Measurements from ENCODE around the gene ZBTB20. TPM values are rescaled to one million over a fixed set of nuclear protein-coding genes. Genes with fewer than 3 reads are reported as not detected.
A peak's percentile ranks its signal among the peaks of the same experiment; 100 is the strongest.

ZBTB20 gene
- total and polyA plus RNA-seq, 3 experiments from 2014 or later = 6.3 to 25.6 (median 6.5) TPM

DNA sequence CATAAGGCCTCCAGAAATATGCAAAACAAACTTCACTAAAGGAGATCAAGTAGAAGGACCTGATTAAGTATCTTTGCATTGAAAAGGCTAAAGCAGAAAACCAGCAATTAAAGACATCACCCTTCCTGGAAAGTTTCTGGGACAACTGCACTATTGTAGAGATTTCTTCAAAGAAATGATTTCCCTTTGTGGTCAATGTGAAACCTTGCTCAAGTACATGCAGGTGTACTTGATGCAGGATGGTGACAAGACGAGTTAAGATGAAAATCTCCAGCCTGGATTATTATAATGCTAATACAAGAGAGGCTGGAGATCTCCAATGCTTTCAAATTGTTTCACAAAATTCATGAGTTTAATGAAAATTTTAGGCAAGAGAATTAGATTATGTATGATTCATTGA, 644.9 kb downstream of the ZBTB20 start:
- Mint-ChIP-seq H3K27me3 (peaks cover 0 to 4% of the 10 kb centered on the region in 2 donors), H3K36me3 (peaks cover 0 to 2% (median 1%) of the 10 kb centered on the region in 3 donors), H3K4me1 (peaks cover 26 to 37% (median 34%) of the 10 kb centered on the region in 3 donors), H3K9me3 (no peaks in the 10 kb centered on the region), H3K27ac (no peak overlapping the region), H3K4me3 (no peak overlapping the region)
- no peak overlapping the region for H3K4me3 ChIP-seq (ENCODE audit: low read length)
- H3K9me3 ChIP-seq (ENCODE audit: low read length) = no peaks in the 10 kb centered on the region
- peaks cover 8% of the 10 kb centered on the region for H3K4me1 ChIP-seq (ENCODE audit: insufficient read depth, low read length)
- H3K27ac ChIP-seq (ENCODE audit: low read depth, low read length) = no peak overlapping the region
- CTCF ChIA-PET = no interaction called here
- no peaks in the 10 kb centered on the region for H3K36me3 ChIP-seq (ENCODE audit: insufficient read depth, low read length)
- no peaks in the 10 kb centered on the region for H3K27me3 ChIP-seq (ENCODE audit: insufficient read depth, low read length, poor library complexity, severe bottlenecking)
- POLR2A ChIA-PET = no interaction called here
- no peak for DNase-seq

DNA sequence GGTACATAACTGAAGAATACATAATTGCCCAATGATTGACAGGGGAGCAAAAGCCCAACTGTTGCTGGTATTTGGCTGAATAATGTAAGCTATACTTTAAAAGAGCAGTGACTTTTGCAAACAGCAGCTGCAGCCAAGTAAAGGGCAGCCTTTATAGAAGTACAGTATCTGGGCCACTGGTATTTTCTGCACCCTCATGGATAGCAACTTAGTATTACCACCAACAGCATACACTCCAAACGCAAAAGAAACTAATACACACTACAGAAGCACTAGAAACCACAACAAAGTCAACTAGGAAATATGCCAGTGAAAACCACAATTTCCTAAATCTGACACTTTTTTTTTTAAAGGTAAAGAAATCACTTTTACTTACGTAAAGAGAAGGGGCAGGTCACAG, 647.1 kb downstream of the ZBTB20 start:
- H3K4me3 ChIP-seq (ENCODE audit: low read length) = no peak overlapping the region
- no peaks in the 10 kb centered on the region for H3K9me3 ChIP-seq (ENCODE audit: low read length)
- Mint-ChIP-seq H3K9me3 (no peaks in the 10 kb centered on the region), H3K36me3 (peaks cover 0 to 3% (median 1%) of the 10 kb centered on the region in 3 donors), H3K27ac (peak overlapping the region in 1 of 8 donors; percentile 17), H3K27me3 (peaks cover 0 to 4% of the 10 kb centered on the region in 2 donors), H3K4me3 (peak overlapping the region in 6 of 7 donors; percentile 4 to 63 (median 12)), H3K4me1 (peaks cover 26 to 37% (median 34%) of the 10 kb centered on the region in 3 donors)
- peaks cover 8% of the 10 kb centered on the region for H3K4me1 ChIP-seq (ENCODE audit: insufficient read depth, low read length)
- H3K36me3 ChIP-seq (ENCODE audit: insufficient read depth, low read length) = no peaks in the 10 kb centered on the region
- no peak overlapping the region for H3K27ac ChIP-seq (ENCODE audit: low read depth, low read length)
- no peaks in the 10 kb centered on the region for H3K27me3 ChIP-seq (ENCODE audit: insufficient read depth, low read length, poor library complexity, severe bottlenecking)
- POLR2A ChIA-PET = no interaction called here
- DNase-seq = peak in 2 of 5 donors; percentile 26 to 54
- CTCF ChIA-PET = no interaction called here

DNA sequence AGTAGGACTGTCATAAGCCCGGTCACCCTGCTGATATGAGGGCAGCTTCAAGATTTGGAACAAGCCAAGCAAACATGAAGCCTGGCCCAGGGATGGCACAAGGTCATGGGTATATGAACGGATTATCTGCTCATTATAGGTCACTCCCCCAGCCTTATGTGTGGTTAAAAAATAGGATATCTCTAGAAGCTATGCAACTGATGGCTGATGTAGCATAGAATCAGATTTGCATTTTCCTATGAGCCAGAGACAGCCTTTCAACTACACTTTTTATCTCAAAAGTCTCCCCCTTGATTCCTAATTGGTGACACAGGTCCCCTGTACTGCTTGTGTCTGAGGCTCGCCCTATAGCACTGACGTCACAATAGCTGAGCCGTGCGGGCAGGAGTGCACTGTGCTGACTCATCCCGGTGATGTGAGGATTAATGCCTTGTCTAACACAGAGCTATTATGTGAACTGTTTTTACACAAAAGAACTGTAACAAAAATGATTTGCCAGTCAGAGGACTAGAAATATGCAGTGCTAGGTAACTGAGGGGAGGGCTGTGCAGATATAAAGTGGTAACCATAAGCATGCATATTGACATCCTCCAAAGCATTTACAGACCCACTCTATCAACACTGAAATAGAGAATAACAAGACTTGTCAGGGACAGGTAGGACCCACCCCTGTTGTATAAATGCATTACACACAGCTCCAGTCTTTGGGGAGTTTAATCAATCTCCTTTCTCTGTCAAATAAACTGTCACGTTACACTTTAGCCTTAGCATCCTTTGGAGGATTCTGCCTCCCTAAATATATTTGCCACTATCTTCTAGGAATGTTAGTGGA, 648.3 kb downstream of the ZBTB20 start:
- no peaks in the 10 kb centered on the region for H3K9me3 Mint-ChIP-seq
- no peak overlapping the region for H3K27ac Mint-ChIP-seq
- peak overlapping the region in 1 of 7 donors; percentile 23 for H3K4me3 Mint-ChIP-seq
- peaks cover 26 to 34% (median 30%) of the 10 kb centered on the region in 3 donors for H3K4me1 Mint-ChIP-seq
- Histone ChIP-seq H3K9me3 (ENCODE audit: low read length) (no peaks in the 10 kb centered on the region), H3K36me3 (ENCODE audit: insufficient read depth, low read length) (no peaks in the 10 kb centered on the region), H3K27me3 (ENCODE audit: insufficient read depth, low read length, poor library complexity, severe bottlenecking) (no peaks in the 10 kb centered on the region), H3K27ac (ENCODE audit: low read depth, low read length) (no peak overlapping the region), H3K4me3 (ENCODE audit: low read length) (no peak overlapping the region), H3K4me1 (ENCODE audit: insufficient read depth, low read length) (peaks cover 8% of the 10 kb centered on the region)
- peaks cover 0 to 4% of the 10 kb centered on the region in 2 donors for H3K27me3 Mint-ChIP-seq
- H3K36me3 Mint-ChIP-seq = peaks cover 0 to 3% (median 1%) of the 10 kb centered on the region in 3 donors
- POLR2A ChIA-PET = no interaction called here
- no peak for DNase-seq
- CTCF ChIA-PET = no interaction called here

DNA sequence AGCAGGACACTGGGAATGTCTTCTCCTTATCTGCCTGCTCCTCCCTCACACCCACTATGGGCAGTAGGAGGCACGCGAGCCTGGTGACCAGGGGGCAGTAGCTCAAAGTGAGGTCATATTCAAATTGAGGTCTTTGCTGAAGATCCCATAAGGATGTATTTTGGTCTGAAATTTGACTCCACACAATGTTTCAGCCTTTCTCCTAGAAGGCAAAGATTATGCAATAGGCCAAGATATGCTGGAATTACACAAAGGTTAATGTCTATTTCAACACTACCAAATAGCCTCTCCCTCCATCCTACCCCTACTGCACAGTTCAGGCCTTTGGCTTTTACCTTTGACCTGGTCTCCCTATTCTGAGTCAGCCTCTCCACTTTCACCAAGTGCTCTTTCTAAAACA, 650.2 kb downstream of the ZBTB20 start:
- H3K36me3 ChIP-seq (ENCODE audit: insufficient read depth, low read length) = no peaks in the 10 kb centered on the region
- H3K36me3 Mint-ChIP-seq = peaks cover 1 to 3% (median 2%) of the 10 kb centered on the region in 3 donors
- ChIA-PET CTCF (interaction anchor here (1.4 kb wide), 1 partner anchor 10 kb away, joined by 3 read pairs; no protein-coding TSS in a partner anchor), POLR2A (no interaction called here)
- H3K4me1 ChIP-seq (ENCODE audit: insufficient read depth, low read length) = peaks cover 8% of the 10 kb centered on the region
- no peaks in the 10 kb centered on the region for H3K9me3 Mint-ChIP-seq
- no peak for DNase-seq
- H3K9me3 ChIP-seq (ENCODE audit: low read length) = no peaks in the 10 kb centered on the region
- no peaks in the 10 kb centered on the region for H3K27me3 ChIP-seq (ENCODE audit: insufficient read depth, low read length, poor library complexity, severe bottlenecking)
- no peak overlapping the region for H3K27ac Mint-ChIP-seq
- peaks cover 0 to under 1% of the 10 kb centered on the region in 2 donors for H3K27me3 Mint-ChIP-seq
- H3K27ac ChIP-seq (ENCODE audit: low read depth, low read length) = no peak overlapping the region
- H3K4me1 Mint-ChIP-seq = peaks cover 19 to 25% (median 24%) of the 10 kb centered on the region in 3 donors
- H3K4me3 ChIP-seq (ENCODE audit: low read length) = no peak overlapping the region
- no peak overlapping the region for H3K4me3 Mint-ChIP-seq

DNA sequence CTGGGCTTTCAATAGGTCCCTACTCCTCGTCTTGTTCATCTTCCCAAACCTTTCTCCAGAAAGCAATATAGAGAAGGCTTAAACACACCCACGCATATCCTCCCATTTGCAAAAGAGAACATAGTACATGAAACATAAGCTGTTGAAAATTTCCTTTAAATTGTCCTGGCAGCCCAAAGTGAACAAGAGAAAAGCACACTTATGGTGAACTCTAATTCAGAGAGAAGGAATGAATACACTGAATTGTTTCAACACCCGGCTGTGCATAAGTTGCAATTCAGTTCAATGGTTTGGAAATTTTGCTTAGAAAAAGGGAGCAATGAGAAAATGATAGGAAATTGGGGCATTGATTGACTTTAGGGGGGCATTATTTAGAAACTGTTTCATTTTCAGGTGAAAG, 650.6 kb downstream of the ZBTB20 start:
- H3K27me3 ChIP-seq (ENCODE audit: insufficient read depth, low read length, poor library complexity, severe bottlenecking) = no peaks in the 10 kb centered on the region
- peaks cover 8% of the 10 kb centered on the region for H3K4me1 ChIP-seq (ENCODE audit: insufficient read depth, low read length)
- H3K27ac ChIP-seq (ENCODE audit: low read depth, low read length) = no peak overlapping the region
- ChIA-PET CTCF (interaction anchor here (1.4 kb wide), 1 partner anchor 11 kb away, joined by 3 read pairs; no protein-coding TSS in a partner anchor), POLR2A (no interaction called here)
- no peaks in the 10 kb centered on the region for H3K9me3 ChIP-seq (ENCODE audit: low read length)
- Mint-ChIP-seq H3K9me3 (no peaks in the 10 kb centered on the region), H3K36me3 (peaks cover 1 to 3% (median 2%) of the 10 kb centered on the region in 3 donors), H3K27ac (no peak overlapping the region), H3K4me3 (no peak overlapping the region), H3K4me1 (peaks cover 18 to 24% (median 22%) of the 10 kb centered on the region in 3 donors), H3K27me3 (no peaks in the 10 kb centered on the region)
- H3K4me3 ChIP-seq (ENCODE audit: low read length) = no peak overlapping the region
- no peaks in the 10 kb centered on the region for H3K36me3 ChIP-seq (ENCODE audit: insufficient read depth, low read length)
- DNase-seq = no peak

DNA sequence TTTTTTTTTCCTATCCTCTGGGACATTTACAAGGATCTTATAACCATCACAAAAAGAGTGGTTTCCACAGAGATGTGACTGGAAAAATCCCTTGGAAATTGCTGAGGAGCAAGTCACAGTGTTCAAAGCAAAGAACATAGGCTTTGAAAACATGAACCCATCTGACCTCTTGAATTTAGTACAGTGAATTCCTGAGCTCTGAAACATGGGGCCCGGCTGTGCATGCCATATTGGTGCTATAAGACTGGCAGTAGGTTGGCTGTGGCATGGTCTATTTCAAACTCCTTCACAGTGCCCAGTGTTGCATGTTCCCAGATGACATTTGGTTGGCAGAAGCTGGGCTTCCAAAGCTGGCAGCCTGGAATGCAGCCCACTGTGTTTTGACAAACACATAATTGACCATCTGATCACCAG, 651.1 kb downstream of the ZBTB20 start:
- Mint-ChIP-seq H3K4me3 (no peak overlapping the region), H3K4me1 (peaks cover 18 to 23% (median 21%) of the 10 kb centered on the region in 3 donors), H3K27me3 (no peaks in the 10 kb centered on the region), H3K36me3 (peaks cover 1 to 3% (median 2%) of the 10 kb centered on the region in 3 donors), H3K27ac (no peak overlapping the region), H3K9me3 (no peaks in the 10 kb centered on the region)
- no peak overlapping the region for H3K4me3 ChIP-seq (ENCODE audit: low read length)
- DNase-seq = no peak
- no peak overlapping the region for H3K27ac ChIP-seq (ENCODE audit: low read depth, low read length)
- ChIA-PET POLR2A (no interaction called here), CTCF (no interaction called here)
- H3K9me3 ChIP-seq (ENCODE audit: low read length) = no peaks in the 10 kb centered on the region
- no peaks in the 10 kb centered on the region for H3K36me3 ChIP-seq (ENCODE audit: insufficient read depth, low read length)
- no peaks in the 10 kb centered on the region for H3K27me3 ChIP-seq (ENCODE audit: insufficient read depth, low read length, poor library complexity, severe bottlenecking)
- H3K4me1 ChIP-seq (ENCODE audit: insufficient read depth, low read length) = peaks cover 8% of the 10 kb centered on the region

DNA sequence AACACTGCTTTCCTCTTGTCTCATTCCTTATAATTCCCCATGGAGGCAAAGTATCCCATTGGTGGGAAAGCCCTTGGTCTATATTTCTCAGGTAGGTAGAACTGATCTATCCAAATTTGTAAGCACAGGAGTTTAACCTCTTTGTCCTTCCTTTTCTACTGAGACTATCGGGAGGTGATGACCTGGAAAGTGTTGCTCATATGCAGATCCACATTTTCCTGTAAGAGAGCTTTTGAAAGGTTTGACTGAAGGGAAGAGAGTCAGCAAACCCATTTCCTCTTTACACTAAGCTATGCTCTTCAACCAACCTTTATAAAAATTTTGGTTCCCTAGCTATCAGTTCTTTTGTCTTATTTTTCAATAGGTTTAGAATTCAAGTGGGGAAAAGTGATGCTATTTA, 652.6 kb downstream of the ZBTB20 start:
- no peaks in the 10 kb centered on the region for H3K9me3 Mint-ChIP-seq
- CTCF ChIA-PET = no interaction called here
- no peak overlapping the region for H3K4me3 Mint-ChIP-seq
- H3K27me3 Mint-ChIP-seq = no peaks in the 10 kb centered on the region
- no peak overlapping the region for H3K4me3 ChIP-seq (ENCODE audit: low read length)
- no peak overlapping the region for H3K27ac ChIP-seq (ENCODE audit: low read depth, low read length)
- no peaks in the 10 kb centered on the region for H3K36me3 ChIP-seq (ENCODE audit: insufficient read depth, low read length)
- DNase-seq = no peak
- H3K27ac Mint-ChIP-seq = no peak overlapping the region
- POLR2A ChIA-PET = no interaction called here
- H3K4me1 ChIP-seq (ENCODE audit: insufficient read depth, low read length) = no peaks in the 10 kb centered on the region
- H3K27me3 ChIP-seq (ENCODE audit: insufficient read depth, low read length, poor library complexity, severe bottlenecking) = no peaks in the 10 kb centered on the region
- peaks cover 1 to 3% (median 2%) of the 10 kb centered on the region in 3 donors for H3K36me3 Mint-ChIP-seq
- H3K4me1 Mint-ChIP-seq = peaks cover 7 to 9% (median 9%) of the 10 kb centered on the region in 3 donors
- H3K9me3 ChIP-seq (ENCODE audit: low read length) = no peaks in the 10 kb centered on the region

DNA sequence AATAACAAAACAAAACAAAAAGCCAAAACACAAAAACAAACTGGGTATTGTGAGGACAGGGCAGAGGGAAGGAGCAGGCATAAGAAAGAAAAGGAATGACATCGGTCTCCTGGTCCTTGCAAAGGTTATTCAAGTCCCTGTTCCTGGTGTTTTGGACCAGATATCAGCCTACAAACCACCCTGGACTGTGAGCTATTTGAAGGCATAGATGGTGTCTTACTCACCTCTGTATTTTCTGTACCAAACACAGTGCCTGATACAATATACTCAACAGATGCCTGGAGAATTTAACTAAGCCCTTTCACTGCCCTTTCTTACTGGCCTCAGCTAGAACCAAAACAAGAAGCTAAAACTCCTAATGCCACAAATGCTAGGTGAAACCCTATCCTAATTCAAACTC, 656.3 kb downstream of the ZBTB20 start:
- H3K36me3 Mint-ChIP-seq = peaks cover 0 to 2% (median 2%) of the 10 kb centered on the region in 3 donors
- ChIA-PET CTCF (no interaction called here), POLR2A (no interaction called here)
- H3K9me3 Mint-ChIP-seq = no peaks in the 10 kb centered on the region
- no peaks in the 10 kb centered on the region for H3K27me3 Mint-ChIP-seq
- DNase-seq = no peak
- Histone ChIP-seq H3K9me3 (ENCODE audit: low read length) (no peaks in the 10 kb centered on the region), H3K4me3 (ENCODE audit: low read length) (no peak overlapping the region), H3K27ac (ENCODE audit: low read depth, low read length) (no peak overlapping the region), H3K27me3 (ENCODE audit: insufficient read depth, low read length, poor library complexity, severe bottlenecking) (no peaks in the 10 kb centered on the region), H3K4me1 (ENCODE audit: insufficient read depth, low read length) (no peaks in the 10 kb centered on the region), H3K36me3 (ENCODE audit: insufficient read depth, low read length) (no peaks in the 10 kb centered on the region)
- H3K4me1 Mint-ChIP-seq = no peaks in the 10 kb centered on the region
- H3K4me3 Mint-ChIP-seq = no peak overlapping the region
- H3K27ac Mint-ChIP-seq = no peak overlapping the region
